ENCODE results near the gene PSMB9.
"Not testable (repeated sequence)": the region's sequence is repeated elsewhere in the genome, so short reads cannot be mapped to it uniquely, and the experiment has no call there.

Gene PSMB9

DNA sequence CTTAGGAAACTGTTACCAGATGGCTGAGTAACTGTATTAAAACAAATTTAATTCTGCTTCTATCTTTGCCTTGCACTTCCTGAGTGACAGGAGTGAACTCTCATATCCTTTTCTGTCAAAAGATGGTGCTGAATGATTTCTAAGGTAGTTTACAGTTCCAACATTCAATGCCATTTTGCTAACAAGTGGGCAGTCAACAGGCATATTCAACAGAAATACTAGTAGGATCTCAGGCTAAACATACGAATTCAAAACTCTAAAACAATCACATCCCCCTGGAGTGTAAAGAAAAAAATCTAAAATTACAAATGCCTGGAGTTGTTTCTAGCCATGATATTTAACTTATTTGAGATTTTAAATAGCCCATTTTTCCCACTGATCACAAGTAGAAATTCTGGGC is 6.7 kb downstream of the PSMB9 start:
- DNase-seq (ENCODE audit: low read depth, low spot score) = no peak

DNA sequence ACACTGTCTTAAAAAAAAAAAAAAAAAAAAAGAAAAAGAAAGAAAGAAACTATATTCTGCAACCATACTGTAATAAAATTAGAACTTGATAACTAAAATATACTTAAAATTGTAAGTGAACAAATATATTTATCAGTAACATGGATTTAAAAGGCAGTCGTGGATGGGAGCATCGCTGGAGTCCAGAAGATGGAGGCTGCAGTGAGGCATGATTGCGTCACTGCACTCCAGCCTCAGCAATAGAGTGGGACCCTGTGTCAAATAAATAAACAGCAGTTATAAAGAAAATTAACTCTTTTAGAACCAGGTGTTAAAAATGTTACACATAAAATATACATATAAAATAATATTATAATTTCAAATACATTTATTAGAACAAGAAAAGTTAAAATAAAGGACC is 8.7 kb downstream of the PSMB9 start:
- no peak for DNase-seq (ENCODE audit: low read depth, low spot score)

DNA sequence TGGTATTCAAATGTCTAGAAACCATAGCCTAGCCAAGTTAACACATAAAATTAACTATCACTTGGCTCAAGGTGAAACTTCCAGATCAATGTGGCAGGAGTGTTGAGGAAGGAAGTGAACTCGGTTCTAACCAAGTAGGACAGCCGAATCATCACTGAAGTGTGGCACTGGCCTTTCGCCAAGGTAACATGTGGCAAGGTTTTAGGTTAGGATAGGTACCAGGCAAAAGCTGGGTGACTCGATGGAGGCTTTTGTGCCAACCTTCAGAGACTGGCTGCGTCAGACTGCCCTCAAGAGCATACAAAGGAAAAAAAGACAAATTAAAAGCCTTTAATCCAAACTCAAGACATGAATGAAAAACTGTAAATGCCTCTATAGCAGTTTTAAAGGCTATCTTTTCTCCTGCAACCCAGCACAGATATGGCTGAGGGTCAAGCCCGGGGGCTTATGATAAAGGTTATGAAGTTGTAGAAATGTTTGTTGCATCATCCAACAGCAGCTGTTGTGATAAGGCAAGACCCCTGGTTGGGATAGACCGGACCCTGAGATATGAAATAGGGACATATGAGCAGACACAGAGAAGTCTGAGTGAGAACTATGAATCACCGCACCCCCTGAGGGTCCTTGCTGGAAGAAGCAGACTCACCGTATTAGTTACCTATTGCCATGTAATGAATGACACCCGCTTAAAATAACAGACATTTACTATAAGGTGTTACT is 11.9 kb downstream of the PSMB9 start:
- no peak for DNase-seq (ENCODE audit: low read depth, low spot score)

DNA sequence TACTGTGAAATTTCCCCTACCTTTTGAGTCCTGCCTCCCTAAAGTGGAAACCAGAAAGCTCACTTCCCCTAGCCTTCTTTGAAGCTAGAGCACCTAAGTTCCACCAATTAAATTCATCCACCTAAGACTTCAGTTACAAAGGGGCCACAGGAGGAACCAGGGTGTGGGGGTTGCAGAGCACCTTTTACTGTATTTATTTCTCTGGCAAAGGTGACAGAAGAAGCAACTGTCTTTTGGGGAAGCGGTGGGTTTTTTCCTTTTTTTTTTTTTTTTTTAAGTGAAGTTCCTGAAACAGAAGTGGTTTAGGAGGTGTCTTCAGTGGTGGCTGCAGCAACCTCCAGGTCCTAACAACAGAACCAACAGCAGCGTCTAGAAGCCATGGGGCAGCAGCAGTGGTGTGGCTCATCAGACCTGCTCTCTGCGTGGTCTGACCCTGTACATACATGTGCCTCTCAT is 13.1 kb downstream of the PSMB9 start:
- no peak for DNase-seq (ENCODE audit: low read depth, low spot score)

DNA sequence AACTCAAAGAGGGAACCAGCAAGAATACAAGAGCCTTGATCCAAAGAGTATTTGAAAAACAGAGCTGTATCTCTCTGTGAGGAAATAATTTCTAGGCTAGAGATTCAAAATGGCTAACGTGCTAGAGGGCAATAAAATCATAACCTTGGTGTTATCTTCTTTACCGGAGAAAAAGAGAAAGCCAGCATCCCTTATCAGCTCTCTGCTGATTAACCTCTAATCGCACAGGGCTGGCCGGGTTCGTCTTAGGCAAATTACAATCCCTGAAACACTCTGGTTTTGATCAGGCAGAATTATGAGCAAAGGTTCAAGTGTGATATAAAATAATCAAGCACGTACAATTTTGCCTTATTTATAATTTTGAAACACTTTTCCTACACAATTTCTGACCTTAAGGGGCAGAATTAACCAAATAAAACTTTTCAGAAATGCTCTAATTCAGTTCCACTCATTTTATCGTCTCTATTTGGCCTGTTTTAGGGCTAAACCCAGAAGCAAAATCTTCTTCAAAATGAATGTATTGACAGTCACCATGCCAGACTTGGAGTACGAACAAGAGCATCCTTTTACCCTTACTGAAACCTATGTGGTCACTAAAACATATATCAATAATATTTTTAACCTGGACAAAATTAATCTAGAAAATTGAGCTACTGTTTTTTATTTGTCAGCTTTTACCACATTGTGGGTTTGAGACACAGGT is 13.7 kb downstream of the PSMB9 start:
- no peak for DNase-seq (ENCODE audit: low read depth, low spot score)

DNA sequence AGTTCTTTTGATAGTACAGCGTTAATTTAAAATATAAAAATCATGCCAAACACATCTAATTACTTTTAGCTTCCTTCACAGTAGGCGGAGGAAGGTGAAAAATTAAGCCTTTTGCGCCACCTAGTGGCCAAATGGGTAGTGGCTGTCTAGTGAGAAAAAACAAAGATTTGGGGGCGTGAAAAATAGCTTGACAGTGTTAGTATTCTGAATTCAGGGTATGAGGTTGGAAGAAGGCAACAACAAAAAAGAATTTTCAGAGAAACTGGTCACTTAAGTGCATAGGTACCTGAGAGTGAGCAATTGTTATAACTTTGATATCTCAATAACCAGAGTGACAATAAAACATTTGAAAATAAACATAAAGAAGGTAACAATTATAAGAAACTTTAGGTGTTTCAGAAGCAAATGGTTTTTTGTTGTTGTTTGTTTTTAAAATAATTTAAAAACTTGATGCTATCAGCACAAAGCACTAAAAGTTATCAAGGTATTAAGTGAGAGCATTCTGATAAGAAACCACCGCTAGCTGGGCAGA is 14.3 kb downstream of the PSMB9 start:
- DNase-seq (ENCODE audit: low read depth, low spot score) = peak; percentile 81

DNA sequence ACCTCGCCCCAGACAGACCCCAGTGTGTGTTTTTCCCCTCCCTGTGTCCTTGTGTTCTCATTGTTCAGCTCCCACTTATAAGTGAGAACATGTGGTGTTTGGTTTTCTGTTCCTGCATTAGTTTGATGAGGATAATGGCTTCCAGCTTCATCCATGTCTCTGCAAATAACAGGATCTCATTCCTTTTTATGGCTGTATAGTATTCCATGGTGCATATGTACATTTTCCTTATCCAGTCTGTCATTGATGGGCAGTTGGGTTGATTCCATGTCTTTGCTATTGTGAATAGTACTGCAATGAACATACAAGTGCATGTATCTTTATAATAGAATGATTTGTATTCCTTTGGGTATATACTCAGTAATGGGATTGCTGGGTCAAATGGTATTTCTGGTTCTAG is 20.0 kb downstream of the PSMB9 start:
- DNase-seq (ENCODE audit: low read depth, low spot score) = not testable (repeated sequence)

DNA sequence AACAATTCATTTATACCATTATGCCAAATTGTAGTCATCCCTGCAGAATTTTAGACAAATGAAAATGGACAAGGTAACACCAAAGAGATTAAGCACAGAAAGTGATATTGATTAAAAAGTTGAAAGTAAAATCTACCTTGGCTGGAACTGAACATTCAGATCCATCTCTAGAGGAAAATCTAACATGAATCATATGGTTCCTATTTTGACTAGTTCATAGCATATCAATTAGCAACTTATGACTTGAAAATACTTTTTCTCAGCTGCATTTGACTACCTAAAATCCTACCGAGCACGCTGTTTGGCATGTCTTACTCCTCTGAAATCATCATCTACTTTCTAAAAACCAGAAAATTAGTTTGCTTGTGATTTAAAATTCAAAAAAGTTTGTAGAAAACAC is 22.6 kb downstream of the PSMB9 start:
- DNase-seq (ENCODE audit: low read depth, low spot score) = no peak

DNA sequence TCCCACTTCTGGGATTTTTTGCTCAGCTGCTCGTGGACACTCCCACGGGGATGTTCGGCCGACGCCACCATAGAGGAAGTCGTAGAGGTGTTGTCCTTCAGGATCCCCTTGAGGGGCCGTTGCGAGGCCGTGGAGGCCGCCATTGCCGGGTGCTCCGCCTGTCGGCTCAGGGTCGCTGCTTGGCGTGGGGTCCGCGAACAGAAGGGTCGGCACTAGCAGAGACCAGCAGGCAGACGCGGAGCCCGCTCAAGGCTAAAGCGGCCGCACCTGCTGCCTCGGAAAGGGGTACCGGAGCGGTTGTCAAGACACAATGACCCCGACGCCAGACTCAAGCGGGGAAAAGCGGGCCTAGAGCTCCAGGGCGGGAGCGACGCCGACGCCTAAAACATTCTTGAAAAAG is 25.7 kb downstream of the PSMB9 start:
- DNase-seq (ENCODE audit: low read depth, low spot score) = no peak

DNA sequence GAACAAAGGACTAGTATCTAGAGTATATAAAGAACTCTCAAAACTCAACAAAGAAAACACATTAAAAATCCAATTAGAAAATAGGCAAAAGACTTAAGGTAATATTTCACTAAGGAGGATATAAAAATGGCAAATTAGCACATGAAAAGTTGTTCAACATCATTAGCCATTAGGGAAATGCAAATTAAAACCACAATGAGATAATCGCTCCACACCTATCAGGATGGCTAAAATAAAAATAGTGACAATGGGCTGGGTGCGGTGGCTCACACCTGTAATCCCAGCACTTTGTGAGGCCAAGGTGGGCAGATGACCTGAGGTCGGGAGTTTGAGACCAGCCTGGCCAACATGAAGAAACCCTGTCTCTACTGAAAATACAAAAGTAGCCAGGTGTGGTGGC is 27.0 kb downstream of the PSMB9 start:
- DNase-seq (ENCODE audit: low read depth, low spot score) = not testable (repeated sequence)

DNA sequence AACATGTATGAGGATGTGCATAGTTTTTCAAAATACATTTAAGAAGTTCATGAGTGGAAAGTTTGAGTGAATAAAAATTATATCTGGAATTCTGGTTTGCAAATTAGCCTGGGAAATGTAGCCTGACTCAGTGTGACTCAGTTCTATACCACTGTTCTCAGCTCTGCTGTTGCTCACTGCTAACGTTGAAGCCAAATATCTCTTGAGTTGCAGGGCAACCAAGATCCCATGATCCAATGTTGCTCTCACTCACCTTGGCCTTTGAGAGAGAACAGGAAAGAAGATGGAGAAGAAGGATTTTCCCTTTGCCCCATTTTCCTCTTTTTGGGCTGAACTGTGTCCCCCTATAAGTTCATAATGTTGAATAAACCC is 28.9 kb downstream of the PSMB9 start:
- DNase-seq (ENCODE audit: low read depth, low spot score) = no peak

DNA sequence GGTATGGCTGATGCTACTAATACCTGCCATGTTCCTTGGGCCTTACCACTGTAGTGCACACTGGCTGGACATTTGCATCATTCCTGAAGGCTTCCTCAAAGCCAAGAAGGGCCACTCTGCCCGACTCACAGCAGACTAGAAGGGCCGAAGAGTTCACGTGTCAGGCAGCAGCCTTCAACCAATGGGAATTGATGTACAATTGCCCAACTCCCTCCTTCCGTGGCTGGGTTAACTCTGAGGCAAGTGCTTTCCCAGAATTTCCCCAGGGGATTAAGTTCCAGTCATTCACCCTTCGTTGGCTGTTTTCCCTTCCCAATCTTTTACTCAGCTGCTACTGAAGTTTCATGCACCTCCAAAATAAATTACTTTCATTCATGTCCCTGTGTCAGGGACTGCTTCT is 29.8 kb downstream of the PSMB9 start:
- DNase-seq (ENCODE audit: low read depth, low spot score) = no peak

DNA sequence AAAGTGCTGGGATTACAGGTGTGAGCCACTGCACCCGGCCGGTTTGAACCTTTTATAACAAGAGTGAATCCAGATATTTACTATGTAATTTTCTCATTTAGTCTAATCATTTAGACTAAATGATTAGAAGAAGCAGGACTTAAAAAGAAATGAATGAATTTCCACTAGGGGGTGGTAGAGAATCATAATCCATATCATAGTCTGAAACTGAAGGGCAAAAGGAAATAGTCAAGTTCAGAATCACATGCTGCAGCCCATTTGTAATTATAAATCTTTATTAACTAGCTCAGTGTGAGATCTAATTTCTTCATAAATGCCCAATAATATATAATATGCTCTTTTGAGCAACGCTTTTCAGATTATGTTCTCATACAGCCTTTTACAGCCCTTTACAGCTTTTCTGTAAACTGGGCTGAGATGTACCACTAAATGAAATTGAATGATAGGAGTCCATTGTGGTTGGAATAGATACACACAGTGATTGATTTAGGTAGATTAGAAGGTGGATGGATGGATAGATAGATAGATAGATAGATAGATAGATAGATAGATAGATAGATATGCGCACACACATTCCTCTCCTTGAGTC is 31.8 kb downstream of the PSMB9 start:
- no peak for DNase-seq (ENCODE audit: low read depth, low spot score)

DNA sequence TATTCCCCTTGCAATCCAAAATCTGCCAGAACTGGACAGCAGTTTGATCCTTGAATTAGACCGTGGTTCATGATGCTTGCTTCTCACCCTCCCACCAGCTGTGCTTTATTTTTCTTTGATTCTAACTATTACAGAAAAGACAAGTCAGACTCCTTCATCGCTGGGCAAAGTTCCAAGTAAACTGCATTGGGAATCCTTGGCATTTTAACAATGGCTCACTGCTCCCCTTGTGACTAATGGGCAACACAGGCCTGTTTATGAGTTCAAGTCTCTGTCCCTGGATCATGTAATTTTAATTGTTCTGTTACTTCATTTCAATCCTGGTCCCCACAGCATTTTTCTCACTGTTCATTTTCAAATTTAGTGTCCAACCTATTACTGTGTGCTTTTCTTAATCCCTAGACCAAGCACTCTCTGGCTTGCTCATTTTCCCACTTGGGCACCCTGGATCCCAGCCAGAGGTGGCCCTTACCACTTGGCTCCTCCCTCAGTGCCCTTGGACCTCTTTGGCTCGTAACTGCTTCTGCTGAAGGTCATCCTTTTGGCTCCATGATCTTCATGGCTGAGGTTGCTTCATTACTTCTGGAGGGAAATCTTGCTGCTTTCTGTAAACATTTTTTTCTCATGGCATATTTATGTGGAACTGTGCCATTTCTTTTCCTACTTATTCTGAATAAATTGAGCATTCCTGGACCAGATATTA is 32.8 kb downstream of the PSMB9 start:
- DNase-seq (ENCODE audit: low read depth, low spot score) = no peak

DNA sequence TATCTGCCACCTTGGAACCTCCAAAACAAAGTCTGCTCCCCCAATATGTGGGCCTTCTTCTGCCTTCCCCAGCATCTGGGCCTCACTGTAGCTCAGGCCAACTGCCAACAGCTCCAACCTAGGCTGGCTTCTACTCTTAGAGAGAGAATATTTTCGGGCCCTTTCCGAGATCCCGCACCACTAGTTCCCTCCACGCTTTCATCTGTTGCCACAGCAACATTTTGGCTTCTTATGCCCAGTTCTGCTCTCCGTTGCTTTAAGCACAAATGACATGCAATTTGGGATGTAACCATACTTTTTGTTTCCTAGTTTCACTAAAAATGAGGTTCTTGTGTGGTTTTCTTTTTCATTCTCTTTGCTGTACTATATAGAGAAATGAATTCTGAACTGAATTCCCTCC is 33.6 kb downstream of the PSMB9 start:
- DNase-seq (ENCODE audit: low read depth, low spot score) = no peak

DNA sequence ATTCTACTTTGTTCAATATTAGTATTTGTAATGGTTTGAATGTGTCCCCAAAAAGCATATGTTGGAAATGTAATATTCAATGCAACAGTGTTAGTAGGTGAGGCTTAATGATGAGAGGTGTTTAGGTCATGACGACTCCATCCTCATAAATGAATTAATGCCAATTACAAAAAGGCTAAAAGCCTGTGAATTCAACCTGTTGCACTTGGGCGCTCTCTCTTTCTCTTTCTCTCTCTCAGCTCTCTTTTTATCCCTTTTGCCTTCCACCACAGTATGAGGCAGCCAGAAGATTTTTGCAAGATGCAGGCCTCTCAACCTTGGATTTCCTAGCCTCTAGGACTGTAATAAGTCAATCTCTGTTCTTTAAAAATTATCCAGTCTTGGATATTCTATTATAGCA is 34.6 kb downstream of the PSMB9 start:
- no peak for DNase-seq (ENCODE audit: low read depth, low spot score)

DNA sequence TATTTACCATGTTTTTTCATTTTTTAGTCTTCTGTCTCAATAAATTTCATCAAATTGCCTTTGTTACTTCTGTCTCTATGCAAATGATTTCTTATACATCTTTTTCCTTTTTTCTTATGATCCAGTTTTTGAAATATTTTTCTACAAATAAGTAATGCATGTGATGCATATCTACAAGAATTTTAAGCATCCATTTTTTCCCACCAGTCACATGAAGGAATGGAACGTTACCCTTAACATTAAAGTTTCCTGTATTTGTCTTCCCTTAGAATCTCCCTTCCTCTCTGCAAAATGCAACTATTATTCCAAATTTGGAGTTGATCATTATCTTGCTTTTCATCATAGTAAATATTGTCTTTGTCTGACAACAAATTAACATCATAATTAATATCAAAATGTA is 35.5 kb downstream of the PSMB9 start:
- no peak for DNase-seq (ENCODE audit: low read depth, low spot score)

DNA sequence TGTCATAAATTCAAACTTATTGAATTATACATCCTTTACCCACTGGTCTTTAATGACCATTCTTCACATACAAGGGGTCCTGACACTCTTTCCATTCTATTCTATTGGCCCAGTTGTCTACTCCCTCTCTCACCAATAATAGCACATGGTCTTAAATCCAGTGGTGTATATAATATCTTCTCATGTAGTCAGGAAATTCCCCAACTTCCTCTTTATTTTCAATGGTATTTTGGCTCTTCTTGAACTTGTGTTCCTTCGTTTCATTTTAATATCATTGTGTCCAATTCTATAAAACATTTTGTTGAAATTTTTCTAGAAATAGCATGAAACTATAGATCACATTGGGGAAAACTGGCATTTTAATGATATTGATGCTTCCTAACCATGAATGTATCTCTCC is 36.8 kb downstream of the PSMB9 start:
- DNase-seq (ENCODE audit: low read depth, low spot score) = no peak

DNA sequence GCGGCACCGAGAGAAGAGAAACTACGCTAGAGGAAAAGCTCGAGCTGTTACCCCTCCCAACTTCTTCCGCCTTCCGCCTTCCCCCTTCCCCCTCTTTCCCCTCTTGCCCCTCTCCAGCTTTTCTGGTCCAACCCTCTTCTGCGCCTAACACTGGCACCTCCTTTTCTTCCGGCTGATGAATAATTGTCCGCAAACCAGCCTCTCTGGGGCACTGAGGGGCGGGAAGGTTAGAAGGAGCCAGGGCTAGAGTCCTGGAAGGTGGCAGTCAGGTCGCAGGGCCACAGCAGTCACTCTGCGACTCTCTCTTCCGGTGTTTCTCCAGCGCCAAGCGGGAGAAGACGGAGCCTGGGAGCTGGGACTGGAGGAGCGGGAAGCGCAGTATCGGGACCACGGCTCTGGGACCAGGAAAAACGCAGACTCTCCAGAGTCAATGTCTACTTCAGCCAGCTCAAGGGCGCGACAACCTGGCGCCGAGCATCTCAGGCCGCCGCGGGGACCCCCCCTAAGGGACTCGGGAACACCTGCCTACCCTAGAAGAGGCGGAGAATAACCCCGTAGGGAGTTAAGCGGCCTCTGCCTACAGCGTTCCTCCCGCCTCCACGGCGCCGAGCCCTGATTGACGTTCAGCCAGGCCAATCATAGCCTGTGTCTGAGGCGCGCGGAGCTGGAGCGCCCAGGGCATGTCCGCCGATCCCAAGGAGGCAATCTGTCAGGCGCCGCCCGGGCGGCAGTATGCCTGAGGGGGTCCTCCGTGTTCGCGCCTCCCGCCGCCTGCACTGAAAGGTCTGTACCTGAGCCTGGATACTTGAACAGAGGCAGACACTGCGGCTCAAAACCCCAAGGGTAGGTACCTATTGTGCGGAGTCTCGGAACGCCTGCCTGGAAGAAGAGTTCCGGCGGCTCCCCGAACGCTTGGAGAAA is 40.4 kb downstream of the PSMB9 start:
- DNase-seq (ENCODE audit: low read depth, low spot score) = peak; percentile 82

DNA sequence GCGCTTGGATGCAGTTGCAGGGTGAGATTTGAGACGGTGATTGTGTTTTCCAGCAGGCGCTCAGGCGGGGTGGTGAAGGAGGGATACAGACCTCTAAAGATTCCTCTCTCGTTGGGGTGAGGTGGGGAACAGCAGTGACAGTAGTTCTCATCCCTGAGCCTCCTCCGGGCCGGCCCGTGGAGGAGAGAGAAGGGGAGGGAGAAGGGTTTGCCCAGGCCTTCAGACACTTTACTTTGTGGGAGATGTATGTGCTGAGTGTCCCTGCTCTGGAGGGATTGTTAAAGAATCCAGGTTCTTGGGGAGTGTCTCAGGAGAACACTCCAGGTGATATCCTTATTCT is 41.0 kb downstream of the PSMB9 start:
- no peak for DNase-seq (ENCODE audit: low read depth, low spot score)

DNA sequence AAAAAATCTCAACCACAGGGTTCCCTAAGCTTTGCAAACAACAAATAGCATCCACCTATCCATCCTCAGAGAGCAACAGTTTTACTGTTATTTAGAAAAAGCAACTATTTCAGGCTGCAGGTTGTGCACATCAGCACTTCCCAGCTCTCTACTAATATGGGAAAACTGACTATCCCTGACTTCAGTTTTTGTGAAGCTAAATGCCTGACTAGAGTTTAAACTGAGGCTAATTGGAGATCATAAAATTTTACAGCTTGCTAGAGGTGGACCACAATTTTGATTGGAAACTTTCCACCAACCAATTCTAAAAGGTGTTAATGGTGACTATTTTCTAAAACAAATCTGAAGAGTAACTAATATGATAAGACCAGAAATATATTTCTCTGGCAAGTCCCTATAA is 50.0 kb downstream of the PSMB9 start:
- DNase-seq (ENCODE audit: low read depth, low spot score) = no peak

All from activated CD4-positive, CD25-positive, alpha-beta regulatory T cell treated with anti-CD3 and anti-CD28 coated beads, Interleukin-2, amount 50 U/mL, for 16 hours (primary cell).